ENCODE measurements around the gene YWHAG. TPM values are rescaled to one million over a fixed set of nuclear protein-coding genes. Genes with fewer than 3 reads are reported as not detected.
A peak's percentile ranks its signal among the peaks of the same experiment; 100 is the strongest.

YWHAG gene
- polyA plus RNA-seq (88.1 to 130 TPM (median 116 TPM) in 3 replicates), polyA minus RNA-seq (96.6 to 165 TPM (median 132 TPM) in 3 replicates)
- 55.4 TPM for polyA plus RNA-seq (2011; ENCODE audit: low read depth)
- 122 and 131 TPM in 2 replicates for polyA plus RNA-seq (2011; cell fraction: cytosol; rRNA removed)
- polyA plus RNA-seq (2011; cell fraction: nucleus; rRNA removed): 139 and 153 TPM in 2 replicates
- polyA plus RNA-seq (2012; ENCODE audit: low replicate concordance): 142 and 228 TPM in 2 replicates
- 173 TPM for polyA minus RNA-seq (2011; cell fraction: cytosol; rRNA and poly(A)+ RNA removed)
- polyA minus RNA-seq (2011; cell fraction: nucleus; rRNA and poly(A)+ RNA removed): 96.8 and 151 TPM in 2 replicates

DNA sequence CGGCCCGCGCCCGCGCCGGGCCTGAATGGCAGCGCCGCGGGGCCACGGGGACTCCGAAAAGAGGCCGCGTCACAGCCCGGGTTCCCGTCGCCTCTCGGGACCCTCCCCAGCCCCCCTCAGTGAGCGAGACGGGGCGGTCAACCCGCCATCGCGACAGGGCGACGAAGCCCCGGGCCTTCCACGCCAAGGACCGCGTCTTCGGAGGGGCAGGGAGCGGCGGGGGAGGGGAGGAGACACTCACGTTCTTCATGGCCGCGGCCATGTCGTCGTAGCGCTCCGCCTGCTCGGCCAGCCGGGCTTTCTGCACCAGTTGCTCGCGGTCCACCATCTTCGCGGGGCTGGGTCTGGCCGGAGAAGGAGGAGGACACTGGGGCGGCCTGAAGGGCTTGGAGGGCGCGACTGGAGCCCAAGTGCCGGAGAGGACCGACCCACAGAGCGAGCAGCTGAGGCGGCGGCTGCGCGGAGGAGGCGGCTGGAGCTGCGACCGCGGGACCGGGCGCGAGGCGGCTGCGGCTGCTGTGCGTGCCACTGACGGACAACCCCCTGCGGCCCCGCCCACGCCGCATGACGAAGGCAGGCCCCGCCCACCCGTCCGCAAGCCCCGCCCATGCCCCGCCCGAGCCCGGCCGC is at the start of gene YWHAG:
Gene YWHAG, minus strand, starts transcription at position 511 of the 630 bp plus-strand sequence. Its CDS starts 183 bp downstream, at position 328.
- Histone ChIP-seq H3K27me3 (ENCODE audit: control insufficient read depth, extremely low read depth, insufficient read depth, low read length) (no peaks in the 10 kb centered on the region), H3K9ac (ENCODE audit: control insufficient read depth, extremely low read depth, insufficient read depth, low read length) (peak within 1 kb of the TSS; percentile 99), H3K9me1 (ENCODE audit: control insufficient read depth, extremely low read depth, insufficient read depth, low read length) (peaks cover 1% of the 10 kb centered on the region), H3K27ac (ENCODE audit: control insufficient read depth, insufficient read depth, low read length) (peak within 1 kb of the TSS; percentile 87), H3K4me2 (ENCODE audit: control insufficient read depth, extremely low read depth, insufficient read depth, low read depth, low read length) (peak within 1 kb of the TSS; percentile 85), H3K79me2 (ENCODE audit: control insufficient read depth, insufficient read depth, low read length) (peaks cover 52% of the 10 kb centered on the region), H3K36me3 (ENCODE audit: control insufficient read depth in 2 of 2, extremely low read depth in 1 of 2, insufficient read depth in 2 of 2, low read length in 2 of 2) (peaks cover 6 to 32% of the 10 kb centered on the region in 2 experiments), H3K9me3 (ENCODE audit: control insufficient read depth, low read depth, low read length) (no peaks in the 10 kb centered on the region), H3K4me3 (ENCODE audit: control insufficient read depth in 2 of 3, extremely low read depth in 1 of 3, insufficient read depth in 2 of 3, low read depth in 1 of 3, low read length in 3 of 3) (peak within 1 kb of the TSS; percentile 96 to 100 (median 99)), H3K4me1 (ENCODE audit: control insufficient read depth, extremely low read depth, insufficient read depth, low read length) (peaks cover 28% of the 10 kb centered on the region), H2AFZ (ENCODE audit: control insufficient read depth, low read length) (peak within 1 kb of the TSS; percentile 85), H4K20me1 (ENCODE audit: control insufficient read depth, extremely low read depth, insufficient read depth, low read length) (peaks cover 35% of the 10 kb centered on the region)
- TF ChIP-seq, protein P1, sequence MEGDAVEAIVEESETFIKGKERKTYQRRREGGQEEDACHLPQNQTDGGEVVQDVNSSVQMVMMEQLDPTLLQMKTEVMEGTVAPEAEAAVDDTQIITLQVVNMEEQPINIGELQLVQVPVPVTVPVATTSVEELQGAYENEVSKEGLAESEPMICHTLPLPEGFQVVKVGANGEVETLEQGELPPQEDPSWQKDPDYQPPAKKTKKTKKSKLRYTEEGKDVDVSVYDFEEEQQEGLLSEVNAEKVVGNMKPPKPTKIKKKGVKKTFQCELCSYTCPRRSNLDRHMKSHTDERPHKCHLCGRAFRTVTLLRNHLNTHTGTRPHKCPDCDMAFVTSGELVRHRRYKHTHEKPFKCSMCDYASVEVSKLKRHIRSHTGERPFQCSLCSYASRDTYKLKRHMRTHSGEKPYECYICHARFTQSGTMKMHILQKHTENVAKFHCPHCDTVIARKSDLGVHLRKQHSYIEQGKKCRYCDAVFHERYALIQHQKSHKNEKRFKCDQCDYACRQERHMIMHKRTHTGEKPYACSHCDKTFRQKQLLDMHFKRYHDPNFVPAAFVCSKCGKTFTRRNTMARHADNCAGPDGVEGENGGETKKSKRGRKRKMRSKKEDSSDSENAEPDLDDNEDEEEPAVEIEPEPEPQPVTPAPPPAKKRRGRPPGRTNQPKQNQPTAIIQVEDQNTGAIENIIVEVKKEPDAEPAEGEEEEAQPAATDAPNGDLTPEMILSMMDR (optimal IDR thresholded peaks at IDR 0.05 in 1 of 3, IDR thresholded peaks at IDR 0.05 in 1 of 3, conservative IDR thresholded peaks at IDR 0.05 in 1 of 3; ENCODE audit: extremely low read depth in 1 of 3, insufficient read depth in 2 of 3, low read length in 3 of 3): no peak
- TF ChIP-seq EZH2 (IDR thresholded peaks at IDR 0.05; ENCODE audit: low read length): no peak
- dilution Hi-C loops (cut with MboI; ENCODE audit: extremely low pct_ligation_motif_present, low sequenced_read_pairs): no loop called here
- DNase-seq (ENCODE audit: low read depth, low spot score): no peak
- FAIRE-seq: no peak

DNA sequence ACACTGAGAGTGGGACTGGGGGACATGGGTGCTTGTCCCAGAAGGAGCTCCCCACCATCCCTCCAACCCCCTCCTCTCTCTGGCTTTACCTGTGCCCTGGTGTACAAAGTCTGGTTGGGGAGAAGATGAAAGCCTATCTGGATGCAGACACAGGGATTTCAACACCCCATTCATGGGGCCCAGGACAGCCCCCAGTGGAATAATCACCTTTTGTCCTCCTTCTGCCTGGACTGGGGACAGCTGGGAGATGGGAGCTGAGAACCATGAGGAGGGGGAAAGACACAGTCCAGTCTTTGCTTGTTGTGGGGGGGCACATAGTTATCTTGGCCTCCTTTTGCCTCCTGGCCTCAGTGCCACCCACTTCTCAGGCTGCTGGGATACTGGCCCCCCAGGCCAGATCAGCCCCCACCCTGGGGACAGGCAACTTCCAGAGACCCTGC is 49.4 kb upstream of the YWHAG start:
- Histone ChIP-seq H3K79me2 (ENCODE audit: control insufficient read depth, insufficient read depth, low read length) (no peaks in the 10 kb centered on the region), H2AFZ (ENCODE audit: control insufficient read depth, low read length) (no peak overlapping the region), H4K20me1 (ENCODE audit: control insufficient read depth, extremely low read depth, insufficient read depth, low read length) (no peaks in the 10 kb centered on the region), H3K9me3 (ENCODE audit: control insufficient read depth, low read depth, low read length) (no peaks in the 10 kb centered on the region), H3K4me3 (ENCODE audit: control insufficient read depth in 2 of 3, extremely low read depth in 1 of 3, insufficient read depth in 2 of 3, low read depth in 1 of 3, low read length in 3 of 3) (no peak overlapping the region), H3K9ac (ENCODE audit: control insufficient read depth, extremely low read depth, insufficient read depth, low read length) (no peak overlapping the region), H3K27ac (ENCODE audit: control insufficient read depth, insufficient read depth, low read length) (no peak overlapping the region), H3K36me3 (ENCODE audit: control insufficient read depth in 2 of 2, extremely low read depth in 1 of 2, insufficient read depth in 2 of 2, low read length in 2 of 2) (no peaks in the 10 kb centered on the region), H3K4me2 (ENCODE audit: control insufficient read depth, extremely low read depth, insufficient read depth, low read depth, low read length) (no peak overlapping the region), H3K4me1 (ENCODE audit: control insufficient read depth, extremely low read depth, insufficient read depth, low read length) (no peaks in the 10 kb centered on the region), H3K9me1 (ENCODE audit: control insufficient read depth, extremely low read depth, insufficient read depth, low read length) (no peaks in the 10 kb centered on the region), H3K27me3 (ENCODE audit: control insufficient read depth, extremely low read depth, insufficient read depth, low read length) (no peaks in the 10 kb centered on the region)
- DNase-seq (ENCODE audit: low read depth, low spot score): no peak
- TF ChIP-seq, protein P1 (optimal IDR thresholded peaks at IDR 0.05 in 1 of 3, IDR thresholded peaks at IDR 0.05 in 1 of 3, conservative IDR thresholded peaks at IDR 0.05 in 1 of 3; ENCODE audit: extremely low read depth in 1 of 3, insufficient read depth in 2 of 3, low read length in 3 of 3): no peak
- no peak for TF ChIP-seq EZH2 (IDR thresholded peaks at IDR 0.05; ENCODE audit: low read length)
- FAIRE-seq: no peak
- dilution Hi-C loops (cut with MboI; ENCODE audit: extremely low pct_ligation_motif_present, low sequenced_read_pairs): no loop called here

Measured in keratinocyte (primary cell).